NCI-H2081 treated with DMSO at 0.1 percent for 48 hours (cell line): ENCODE data around the gene FRMD4A.
A peak's percentile ranks its signal among the peaks of the same experiment; 100 is the strongest.
"Not testable (repeated sequence)": the region's sequence is repeated elsewhere in the genome, so short reads cannot be mapped to it uniquely, and the experiment has no call there.

Experiments
- DNase-seq: peaks from one replicate; lab custom pipeline; 2025; lab: John Stamatoyannopoulos, UW

Gene FRMD4A

GRCh38 chr10:14099885-14100284, 230.8 kb downstream of the FRMD4A start:
- DNase-seq: no peak

DNA sequence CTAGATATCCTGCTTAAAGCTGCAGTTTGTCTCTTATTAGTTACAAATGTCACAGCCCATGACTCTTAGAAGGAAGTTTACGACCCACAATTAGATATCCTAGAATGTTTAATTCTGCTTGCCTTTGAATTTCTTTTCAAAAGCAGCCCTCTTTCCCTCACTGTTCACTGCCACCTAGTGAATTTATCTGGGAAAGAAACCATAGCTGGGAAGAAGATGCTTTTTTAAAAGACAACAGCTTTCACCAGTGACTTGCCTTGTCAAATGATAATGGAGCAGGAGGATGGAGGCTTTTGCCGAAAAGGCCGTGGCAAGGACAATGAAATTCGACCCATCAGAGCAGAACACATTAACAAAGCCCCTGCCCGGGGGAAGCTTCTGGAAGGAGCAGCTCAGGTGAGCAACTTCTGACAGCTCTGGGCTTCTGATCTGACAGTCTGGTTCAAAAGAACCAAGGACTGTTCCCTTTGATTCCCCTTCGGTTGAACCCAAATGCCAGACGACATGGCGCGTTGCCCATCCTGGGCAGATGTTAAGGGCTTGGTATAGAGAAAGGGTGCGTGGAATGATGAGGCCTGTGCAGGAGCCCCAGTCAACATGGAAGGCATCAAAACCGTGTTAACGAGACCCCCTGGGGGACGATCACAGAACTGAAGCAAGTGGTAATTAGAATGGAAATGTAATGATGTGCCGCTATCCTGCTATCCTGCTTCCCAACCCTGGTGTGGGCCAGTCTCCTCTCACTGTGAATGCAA, 236.8 kb downstream of the FRMD4A start:
- DNase-seq: no peak

- DNase-seq: no peak
Observed at GRCh38 chr10:14092799-14093198, 237.9 kb downstream of the FRMD4A start.

- DNase-seq: no peak
Observed at GRCh38 chr10:14089556-14090292, 241.0 kb downstream of the FRMD4A start.

- no peak for DNase-seq
Observed at GRCh38 chr10:14087566-14087965, 243.2 kb downstream of the FRMD4A start.

- DNase-seq: no peak
Observed at GRCh38 chr10:14086596-14086995, 244.1 kb downstream of the FRMD4A start.

DNA sequence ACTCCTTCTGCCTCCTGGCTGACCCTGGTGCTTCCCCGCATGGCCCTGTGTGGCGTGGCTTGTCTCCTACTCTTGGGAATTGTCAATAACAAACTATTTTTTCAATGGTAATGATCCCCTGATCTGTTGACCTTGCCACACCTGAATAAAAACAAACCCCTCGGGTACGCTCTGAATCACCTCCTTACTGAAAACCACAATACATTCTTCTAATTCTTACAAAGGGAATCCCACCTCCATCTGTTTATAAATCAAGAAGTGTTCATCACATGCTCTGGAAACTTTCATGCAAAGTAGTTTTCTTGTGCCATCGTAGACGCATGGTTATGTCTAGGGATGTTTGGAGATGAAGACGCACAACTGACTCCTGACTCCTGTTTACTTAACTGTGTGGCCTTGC, 245.8 kb downstream of the FRMD4A start:
- DNase-seq: no peak

- no peak for DNase-seq
Observed at GRCh38 chr10:14080795-14081194, 249.9 kb downstream of the FRMD4A start.

- DNase-seq: no peak
Observed at GRCh38 chr10:14077430-14077829, 253.3 kb downstream of the FRMD4A start.

- DNase-seq: peak; percentile 49
Observed at GRCh38 chr10:14074062-14074884, 256.5 kb downstream of the FRMD4A start.

DNA sequence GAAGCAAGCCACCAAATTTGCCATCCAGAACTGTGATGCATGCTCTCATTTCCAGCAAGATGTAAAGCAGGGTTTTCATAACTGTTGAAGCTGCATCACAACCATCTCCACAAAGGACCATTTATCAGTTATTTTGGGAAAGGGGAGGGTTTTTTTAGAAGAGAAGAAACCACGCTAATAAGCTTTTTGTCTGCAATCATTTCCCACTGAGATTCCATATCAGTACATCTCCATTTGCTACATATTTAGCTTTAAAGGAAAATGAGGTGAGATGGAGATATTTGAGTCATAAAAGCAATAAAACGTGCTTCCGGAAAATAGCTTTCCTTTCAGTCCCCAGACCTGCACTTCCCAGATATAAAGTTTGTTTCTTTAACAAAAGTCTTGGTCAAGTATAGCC, 258.2 kb downstream of the FRMD4A start:
- no peak for DNase-seq

DNA sequence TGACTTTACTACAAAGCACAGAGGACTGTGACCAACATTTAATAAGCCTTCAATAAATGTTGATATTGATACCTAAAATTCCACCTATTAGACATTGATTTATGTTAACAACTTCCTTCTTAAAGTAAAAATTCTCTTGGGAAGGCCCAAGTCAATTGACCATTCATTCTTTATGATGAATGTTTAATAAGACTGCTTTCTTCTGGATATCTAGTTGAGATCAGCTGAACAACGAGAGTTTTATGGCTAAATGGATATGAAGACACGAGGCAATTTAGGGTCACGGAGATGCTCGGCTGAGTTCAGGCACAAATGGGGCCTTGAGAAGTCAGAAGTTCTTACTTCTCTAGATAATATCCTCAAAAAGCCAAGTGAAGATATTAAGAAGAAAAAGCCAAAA, 258.8 kb downstream of the FRMD4A start:
- DNase-seq: no peak

- DNase-seq: no peak
Observed at GRCh38 chr10:14068601-14069250, 262.0 kb downstream of the FRMD4A start.

DNA sequence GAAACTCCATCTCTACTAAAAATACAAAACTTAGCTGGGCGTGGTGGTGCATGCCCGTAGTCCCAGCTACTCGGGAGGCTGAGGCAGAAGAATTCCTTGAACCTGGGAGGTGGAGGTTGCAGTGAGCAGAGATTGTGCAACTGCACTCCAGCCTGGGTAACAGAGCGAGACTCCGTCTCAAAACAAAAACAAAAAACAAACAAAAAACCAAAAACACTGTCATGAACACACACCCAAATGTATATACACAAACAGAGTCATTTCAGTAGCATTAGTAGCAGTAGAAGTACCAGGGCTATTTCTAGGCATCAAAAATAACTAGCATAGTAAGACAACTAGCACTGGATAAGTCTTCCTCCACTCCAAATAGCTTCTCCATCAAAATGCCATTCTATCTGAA, 263.1 kb downstream of the FRMD4A start:
- not testable (repeated sequence) for DNase-seq

DNA sequence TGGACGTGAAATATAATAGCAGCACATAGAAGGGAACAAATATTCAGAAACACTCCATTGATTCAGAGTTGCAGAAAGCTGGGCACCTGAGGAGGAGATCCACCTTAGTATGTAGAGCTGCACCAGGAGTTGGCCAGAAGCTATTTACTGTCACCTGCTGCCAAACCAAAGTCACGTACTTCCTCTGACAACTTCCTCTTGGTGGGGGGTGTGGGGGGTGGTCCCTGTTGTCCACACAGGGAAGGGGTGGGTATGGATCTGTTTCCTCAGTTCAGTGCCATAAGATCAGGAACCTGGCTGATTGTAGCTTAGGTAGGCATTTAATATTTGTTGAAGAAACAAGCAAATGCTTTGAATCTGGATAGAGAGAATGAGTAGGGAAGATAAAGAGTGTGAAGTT, 264.6 kb downstream of the FRMD4A start:
- DNase-seq: no peak

- DNase-seq: no peak
Observed at GRCh38 chr10:14063531-14064285, 267.0 kb downstream of the FRMD4A start.

GRCh38 chr10:14062528-14063260, 268.0 kb downstream of the FRMD4A start:
- no peak for DNase-seq

DNA sequence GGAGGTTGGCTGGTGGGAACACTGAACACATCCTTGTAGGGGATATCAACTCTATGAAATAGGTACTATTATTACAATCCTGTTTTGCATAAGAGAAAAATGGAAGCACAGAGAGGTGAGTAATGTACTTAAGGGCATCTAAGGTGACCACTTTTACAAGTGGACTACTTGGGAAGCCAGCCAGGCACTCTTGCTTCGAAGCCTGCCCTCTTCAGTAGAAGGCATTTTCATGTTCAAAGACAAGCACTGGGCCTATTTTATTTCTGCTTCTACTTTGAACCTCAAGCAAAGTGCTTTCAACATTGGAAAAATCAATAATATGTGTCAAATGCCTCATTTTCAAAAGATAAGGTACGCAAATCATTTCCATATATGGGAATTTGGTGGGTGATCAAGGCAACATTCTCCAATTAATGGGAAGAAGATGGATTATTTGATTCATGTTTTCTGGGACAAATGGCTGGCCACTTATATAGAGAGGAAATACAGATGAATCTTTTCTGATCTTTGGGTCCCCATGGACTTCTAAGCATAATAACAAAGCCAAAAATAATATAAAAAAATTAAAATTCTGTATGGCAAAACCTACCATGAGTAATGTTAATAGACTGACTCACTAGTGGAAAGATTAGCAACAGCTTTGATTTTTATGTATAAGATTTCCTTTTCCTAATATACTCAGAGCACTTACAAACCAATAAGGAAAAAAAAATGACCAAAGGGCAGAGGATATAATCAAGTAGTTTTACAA, 270.2 kb downstream of the FRMD4A start:
- DNase-seq: no peak

- no peak for DNase-seq
Observed at GRCh38 chr10:14056610-14057332, 274.0 kb downstream of the FRMD4A start.
